SK-N-SH treated with all-trans-retinoic acid at 6 μM for 48 hours (cell line): ENCODE measurements around the gene ZMIZ1.

Experiments used
- ATAC-seq: fragments of 200-7000 bp; cut with Tn5 transposase; 3 replicates; pipeline ENCODE4 v1.9.1; 2020; ENCODE audit warnings: mild to moderate bottlenecking, moderate library complexity
- ARNTL ChIP-seq: fragments of 450-650 bp; formaldehyde crosslinking; IDR thresholded peaks from 2 replicates; pipeline ENCODE4 v1.5.0; 2020; ENCODE audit warnings: low read depth, mild to moderate bottlenecking, moderate library complexity, borderline replicate concordance
- CSDC2 ChIP-seq: fragments of 250-450 bp; sonication (Bioruptor Pico); IDR thresholded peaks from 2 replicates; pipeline ENCODE4 v1.5.0; 2020; ENCODE audit warnings: mild to moderate bottlenecking, moderate library complexity
- ESRRG ChIP-seq: fragments of 250-450 bp; sonication (Bioruptor Pico); IDR thresholded peaks from 2 replicates; pipeline ENCODE4 v1.6.1; 2021; ENCODE audit warnings: mild to moderate bottlenecking
- GLIS3 ChIP-seq: fragments of 250-450 bp; sonication (Bioruptor Pico); IDR thresholded peaks from 2 replicates; pipeline ENCODE4 v1.5.0; 2020; ENCODE audit warnings: mild to moderate bottlenecking, moderate library complexity
- ISL1 ChIP-seq: fragments of 250-450 bp; sonication (Bioruptor Pico); IDR thresholded peaks from 2 replicates; pipeline ENCODE4 v2.1.2; 2022; ENCODE audit warnings: mild to moderate bottlenecking, moderate library complexity
- OSR1 ChIP-seq: fragments of 250-450 bp; sonication (Bioruptor Pico); IDR thresholded peaks from 2 replicates; pipeline ENCODE4 v1.8.0; 2022; ENCODE audit warnings: moderate library complexity, mild to moderate bottlenecking, inconsistent platforms
- PPARA ChIP-seq: fragments of 250-450 bp; sonication (Bioruptor Pico); IDR thresholded peaks from 2 replicates; pipeline ENCODE4 v1.5.0; 2020; ENCODE audit warnings: mild to moderate bottlenecking, borderline replicate concordance
- RARB ChIP-seq: fragments of 250-450 bp; sonication (Bioruptor Pico); IDR thresholded peaks from 2 replicates; pipeline ENCODE4 v1.8.0; 2021; ENCODE audit warnings: mild to moderate bottlenecking, moderate library complexity
- SNAI2 ChIP-seq: fragments of 250-450 bp; sonication (Bioruptor Pico); IDR thresholded peaks from 2 replicates; pipeline ENCODE4 v1.5.0; 2020; ENCODE audit warnings: mild to moderate bottlenecking, moderate library complexity
- TCF4 ChIP-seq: fragments of 250-450 bp; sonication (Bioruptor Pico); IDR thresholded peaks from 2 replicates; pipeline ENCODE4 v1.8.0; 2021; ENCODE audit warnings: mild to moderate bottlenecking, moderate library complexity, borderline replicate concordance
- TOX ChIP-seq: fragments of 250-450 bp; sonication (Bioruptor Pico); IDR thresholded peaks from 2 replicates; pipeline ENCODE4 v1.8.0; 2021; ENCODE audit warnings: mild to moderate bottlenecking, moderate library complexity, borderline replicate concordance
- ZC3H10 ChIP-seq: fragments of 250-450 bp; sonication (Bioruptor Pico); IDR thresholded peaks from 2 replicates; pipeline ENCODE4 v1.5.1; 2021; ENCODE audit warnings: mild to moderate bottlenecking, moderate library complexity
- ZFP3 ChIP-seq: fragments of 250-450 bp; sonication (Bioruptor Pico); IDR thresholded peaks from 2 replicates; pipeline ENCODE4 v1.5.0; 2020; ENCODE audit warnings: mild to moderate bottlenecking, moderate library complexity
- ZNF565 ChIP-seq: fragments of 450-650 bp; formaldehyde crosslinking; conservative IDR thresholded peaks from 2 replicates; pipeline ENCODE4 v1.5.0; 2020; ENCODE audit warnings: low read depth, mild to moderate bottlenecking, moderate library complexity
- ZNF70 ChIP-seq: fragments of 450-650 bp; formaldehyde crosslinking; IDR thresholded peaks from 2 replicates; pipeline ENCODE4 v1.5.0; 2020; ENCODE audit warnings: mild to moderate bottlenecking, moderate library complexity
- ZNF8 ChIP-seq: fragments of 450-650 bp; formaldehyde crosslinking; IDR thresholded peaks from 2 replicates; pipeline ENCODE4 v1.5.0; 2020; ENCODE audit warnings: mild to moderate bottlenecking, moderate library complexity
- TF ChIP-seq, protein P1 (sequence below): fragments of 250-450 bp; sonication (Bioruptor Pico); IDR thresholded peaks from 2 replicates; pipeline ENCODE4 v1.5.1; 2021; ENCODE audit warnings: mild to moderate bottlenecking, moderate library complexity
- TF ChIP-seq, protein P2 (sequence below): fragments of 250-450 bp; sonication (Bioruptor Pico); IDR thresholded peaks from 2 replicates; pipeline ENCODE4 v1.8.0; 2020; ENCODE audit warnings: mild to moderate bottlenecking, moderate library complexity, borderline replicate concordance
- TF ChIP-seq, protein P3 (sequence below): fragments of 250-450 bp; sonication (Bioruptor Pico); IDR thresholded peaks from 2 replicates; pipeline ENCODE4 v1.5.1; 2020; ENCODE audit warnings: low read depth, mild to moderate bottlenecking, moderate library complexity
- TF ChIP-seq, protein P4 (sequence below): fragments of 250-450 bp; sonication (Bioruptor Pico); IDR thresholded peaks from 2 replicates; pipeline ENCODE4 v1.5.0; 2020; ENCODE audit warnings: mild to moderate bottlenecking, moderate library complexity

Gene ZMIZ1

DNA sequence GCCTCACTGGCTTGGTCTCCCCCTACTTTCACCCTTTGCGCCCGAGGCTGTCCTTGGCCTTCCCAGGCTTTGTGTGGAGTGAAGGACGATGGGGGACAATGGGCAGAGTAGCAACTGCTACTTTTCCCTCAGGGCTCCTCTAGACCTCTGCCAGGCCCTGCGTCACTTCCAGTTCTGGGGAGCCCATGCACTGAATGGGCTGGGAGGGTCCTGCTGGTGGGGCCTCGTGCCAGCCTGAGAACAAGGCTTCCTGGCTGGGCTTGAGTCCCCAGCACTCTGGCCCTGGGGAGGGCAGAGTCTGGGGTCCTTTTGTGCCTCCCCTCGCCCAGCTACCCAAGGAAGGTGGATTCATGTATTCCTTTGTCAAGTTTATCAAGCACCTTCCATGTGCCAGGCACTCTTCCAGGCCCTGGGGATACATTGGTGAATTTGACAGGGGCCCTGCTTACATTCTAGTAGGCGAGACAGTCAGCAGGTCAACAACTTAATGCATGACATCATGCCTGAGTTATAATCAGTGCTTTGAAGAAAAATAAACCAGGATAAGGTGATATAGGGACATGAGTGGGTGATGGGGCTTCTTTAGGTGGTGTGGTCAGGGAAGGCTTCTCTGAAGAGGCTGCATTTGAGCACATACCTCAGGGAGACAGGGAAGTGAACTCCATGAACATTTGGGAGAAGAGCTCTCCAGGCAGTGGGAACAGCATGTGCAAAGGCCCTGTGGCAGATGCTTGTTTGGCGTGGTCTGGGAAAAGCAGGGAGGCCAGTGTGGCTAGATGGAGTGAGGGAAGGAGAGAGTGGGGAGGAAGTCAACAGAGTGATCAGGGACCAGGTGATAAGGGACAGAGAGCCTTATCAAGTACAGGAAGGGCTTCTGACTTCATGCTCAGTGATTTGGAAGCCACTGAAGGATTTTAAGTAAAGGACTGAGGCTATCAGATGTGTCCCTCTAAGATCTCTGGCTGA lies 14.1 kb downstream of the ZMIZ1 start:
- TF ChIP-seq RARB (no peak), ZNF70 (CRISPR knock-in tag) (no peak), TOX (CRISPR knock-in tag) (no peak), ZNF565 (CRISPR knock-in tag) (no peak), PPARA (CRISPR knock-in tag) (no peak), OSR1 (CRISPR knock-in tag) (no peak), TCF4 (no peak), ZNF8 (CRISPR knock-in tag) (no peak), GLIS3 (CRISPR knock-in tag) (no peak)
- TF ChIP-seq, protein P1, sequence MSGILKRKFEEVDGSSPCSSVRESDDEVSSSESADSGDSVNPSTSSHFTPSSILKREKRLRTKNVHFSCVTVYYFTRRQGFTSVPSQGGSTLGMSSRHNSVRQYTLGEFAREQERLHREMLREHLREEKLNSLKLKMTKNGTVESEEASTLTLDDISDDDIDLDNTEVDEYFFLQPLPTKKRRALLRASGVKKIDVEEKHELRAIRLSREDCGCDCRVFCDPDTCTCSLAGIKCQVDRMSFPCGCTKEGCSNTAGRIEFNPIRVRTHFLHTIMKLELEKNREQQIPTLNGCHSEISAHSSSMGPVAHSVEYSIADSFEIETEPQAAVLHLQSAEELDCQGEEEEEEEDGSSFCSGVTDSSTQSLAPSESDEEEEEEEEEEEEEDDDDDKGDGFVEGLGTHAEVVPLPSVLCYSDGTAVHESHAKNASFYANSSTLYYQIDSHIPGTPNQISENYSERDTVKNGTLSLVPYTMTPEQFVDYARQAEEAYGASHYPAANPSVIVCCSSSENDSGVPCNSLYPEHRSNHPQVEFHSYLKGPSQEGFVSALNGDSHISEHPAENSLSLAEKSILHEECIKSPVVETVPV, result no peak
- TF ChIP-seq, protein P2, sequence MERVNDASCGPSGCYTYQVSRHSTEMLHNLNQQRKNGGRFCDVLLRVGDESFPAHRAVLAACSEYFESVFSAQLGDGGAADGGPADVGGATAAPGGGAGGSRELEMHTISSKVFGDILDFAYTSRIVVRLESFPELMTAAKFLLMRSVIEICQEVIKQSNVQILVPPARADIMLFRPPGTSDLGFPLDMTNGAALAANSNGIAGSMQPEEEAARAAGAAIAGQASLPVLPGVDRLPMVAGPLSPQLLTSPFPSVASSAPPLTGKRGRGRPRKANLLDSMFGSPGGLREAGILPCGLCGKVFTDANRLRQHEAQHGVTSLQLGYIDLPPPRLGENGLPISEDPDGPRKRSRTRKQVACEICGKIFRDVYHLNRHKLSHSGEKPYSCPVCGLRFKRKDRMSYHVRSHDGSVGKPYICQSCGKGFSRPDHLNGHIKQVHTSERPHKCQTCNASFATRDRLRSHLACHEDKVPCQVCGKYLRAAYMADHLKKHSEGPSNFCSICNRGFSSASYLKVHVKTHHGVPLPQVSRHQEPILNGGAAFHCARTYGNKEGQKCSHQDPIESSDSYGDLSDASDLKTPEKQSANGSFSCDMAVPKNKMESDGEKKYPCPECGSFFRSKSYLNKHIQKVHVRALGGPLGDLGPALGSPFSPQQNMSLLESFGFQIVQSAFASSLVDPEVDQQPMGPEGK, result no peak
- TF ChIP-seq, protein P3, sequence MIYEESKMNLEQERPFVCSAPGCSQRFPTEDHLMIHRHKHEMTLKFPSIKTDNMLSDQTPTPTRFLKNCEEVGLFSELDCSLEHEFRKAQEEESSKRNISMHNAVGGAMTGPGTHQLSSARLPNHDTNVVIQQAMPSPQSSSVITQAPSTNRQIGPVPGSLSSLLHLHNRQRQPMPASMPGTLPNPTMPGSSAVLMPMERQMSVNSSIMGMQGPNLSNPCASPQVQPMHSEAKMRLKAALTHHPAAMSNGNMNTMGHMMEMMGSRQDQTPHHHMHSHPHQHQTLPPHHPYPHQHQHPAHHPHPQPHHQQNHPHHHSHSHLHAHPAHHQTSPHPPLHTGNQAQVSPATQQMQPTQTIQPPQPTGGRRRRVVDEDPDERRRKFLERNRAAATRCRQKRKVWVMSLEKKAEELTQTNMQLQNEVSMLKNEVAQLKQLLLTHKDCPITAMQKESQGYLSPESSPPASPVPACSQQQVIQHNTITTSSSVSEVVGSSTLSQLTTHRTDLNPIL (CRISPR knock-in tag), result no peak
- TF ChIP-seq, protein P4, sequence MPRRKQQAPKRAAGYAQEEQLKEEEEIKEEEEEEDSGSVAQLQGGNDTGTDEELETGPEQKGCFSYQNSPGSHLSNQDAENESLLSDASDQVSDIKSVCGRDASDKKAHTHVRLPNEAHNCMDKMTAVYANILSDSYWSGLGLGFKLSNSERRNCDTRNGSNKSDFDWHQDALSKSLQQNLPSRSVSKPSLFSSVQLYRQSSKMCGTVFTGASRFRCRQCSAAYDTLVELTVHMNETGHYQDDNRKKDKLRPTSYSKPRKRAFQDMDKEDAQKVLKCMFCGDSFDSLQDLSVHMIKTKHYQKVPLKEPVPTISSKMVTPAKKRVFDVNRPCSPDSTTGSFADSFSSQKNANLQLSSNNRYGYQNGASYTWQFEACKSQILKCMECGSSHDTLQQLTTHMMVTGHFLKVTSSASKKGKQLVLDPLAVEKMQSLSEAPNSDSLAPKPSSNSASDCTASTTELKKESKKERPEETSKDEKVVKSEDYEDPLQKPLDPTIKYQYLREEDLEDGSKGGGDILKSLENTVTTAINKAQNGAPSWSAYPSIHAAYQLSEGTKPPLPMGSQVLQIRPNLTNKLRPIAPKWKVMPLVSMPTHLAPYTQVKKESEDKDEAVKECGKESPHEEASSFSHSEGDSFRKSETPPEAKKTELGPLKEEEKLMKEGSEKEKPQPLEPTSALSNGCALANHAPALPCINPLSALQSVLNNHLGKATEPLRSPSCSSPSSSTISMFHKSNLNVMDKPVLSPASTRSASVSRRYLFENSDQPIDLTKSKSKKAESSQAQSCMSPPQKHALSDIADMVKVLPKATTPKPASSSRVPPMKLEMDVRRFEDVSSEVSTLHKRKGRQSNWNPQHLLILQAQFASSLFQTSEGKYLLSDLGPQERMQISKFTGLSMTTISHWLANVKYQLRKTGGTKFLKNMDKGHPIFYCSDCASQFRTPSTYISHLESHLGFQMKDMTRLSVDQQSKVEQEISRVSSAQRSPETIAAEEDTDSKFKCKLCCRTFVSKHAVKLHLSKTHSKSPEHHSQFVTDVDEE (CRISPR knock-in tag), result no peak
- TF ChIP-seq, all 23 proteins: peak for 0
- no peak for ATAC-seq

DNA sequence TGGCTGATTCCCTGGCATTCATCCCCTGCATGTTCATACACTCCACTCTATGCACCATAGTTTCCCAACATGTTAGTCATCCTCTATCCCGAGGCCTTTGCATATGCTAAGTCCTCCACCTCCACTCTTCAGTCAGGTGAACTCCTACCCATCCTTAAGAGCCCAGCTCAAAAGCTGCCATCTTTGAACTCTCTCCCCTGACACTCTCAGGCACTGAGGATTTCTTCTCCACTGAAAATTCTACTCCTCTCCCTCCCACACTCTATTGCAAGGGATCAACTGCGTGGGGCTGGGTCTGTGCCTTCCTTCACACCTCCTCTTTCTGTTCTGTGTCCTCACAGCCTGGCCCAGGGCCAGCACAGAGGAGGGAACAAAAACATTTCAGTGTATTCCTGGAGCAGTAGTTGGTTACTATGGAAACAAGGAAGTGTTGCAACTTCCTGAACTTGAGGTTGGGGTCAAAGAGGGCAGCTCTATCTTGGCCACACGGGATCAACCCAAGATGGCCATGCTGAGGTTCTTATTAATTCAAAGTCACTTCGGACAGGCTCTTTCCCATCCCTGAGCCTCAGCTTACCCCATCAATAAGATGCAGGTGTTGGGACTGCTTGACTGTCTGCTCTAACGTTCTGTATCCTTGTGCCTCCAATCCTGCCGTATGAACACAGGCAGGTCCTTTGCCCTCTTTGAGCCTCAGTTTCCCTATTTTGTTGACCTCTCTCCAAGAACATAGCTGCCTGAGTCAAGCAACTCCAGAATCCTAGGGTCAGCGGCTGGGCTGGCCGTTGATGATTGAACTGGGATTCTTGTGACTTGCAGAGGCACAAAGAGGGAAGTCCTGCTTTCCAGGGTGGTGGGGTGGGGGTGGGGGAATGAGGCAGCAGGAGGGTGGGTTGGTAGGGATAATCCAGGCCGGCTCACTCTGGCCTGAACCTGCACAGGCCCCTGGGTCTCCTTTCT lies 15.5 kb downstream of the ZMIZ1 start:
- ATAC-seq, result 0 out of 3 replicates have a peak, but pooled peaks have one; percentile 6
- no peak for TF ChIP-seq RARB
- TF ChIP-seq CSDC2, result peak; percentile 79; the same call in 1 of the 2 replicates
- peak; percentile 71; the same call in 1 of the 2 replicates for TF ChIP-seq SNAI2 (CRISPR knock-in tag)
- TF ChIP-seq ISL1, result 0 out of 2 replicates have a peak, but pooled peaks have one; percentile 14
- peak; percentile 100 for TF ChIP-seq ZFP3 (CRISPR knock-in tag)
- no peak for TF ChIP-seq TOX (CRISPR knock-in tag)

DNA sequence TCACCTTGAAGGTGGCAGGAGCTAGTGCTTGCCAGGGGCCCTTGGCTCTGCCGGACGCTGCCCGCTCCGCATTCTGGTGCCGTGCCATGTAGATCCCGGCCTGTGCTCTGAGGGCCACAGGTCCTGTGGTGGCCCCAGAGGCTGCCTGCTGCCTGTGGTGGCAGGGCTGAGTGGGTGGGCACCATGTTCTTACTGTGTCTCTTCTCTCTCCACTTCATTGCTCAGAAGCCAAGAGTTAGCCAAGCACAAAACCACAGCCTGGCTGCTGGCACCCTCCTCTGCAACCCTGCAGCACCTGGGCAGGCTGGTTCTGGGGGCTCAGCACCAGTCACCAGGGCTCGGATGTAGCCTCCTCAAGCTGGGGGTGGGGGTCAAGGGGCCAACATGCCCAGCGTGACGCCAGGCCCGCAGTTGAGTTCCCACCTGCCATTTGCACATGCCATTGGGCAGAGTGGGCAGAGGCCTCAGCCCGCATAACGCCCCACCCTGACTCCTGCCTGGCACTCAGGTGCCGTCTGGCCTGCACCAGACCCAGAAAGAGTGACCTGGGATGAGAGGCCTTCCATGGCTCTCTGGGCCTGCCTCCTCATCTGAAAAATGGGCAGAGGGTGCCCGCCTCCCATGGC lies 16.3 kb downstream of the ZMIZ1 start:
- TF ChIP-seq ZC3H10 (CRISPR knock-in tag) (no peak), TCF4 (no peak), ARNTL (CRISPR knock-in tag) (no peak), ESRRG (CRISPR knock-in tag) (no peak), ZFP3 (CRISPR knock-in tag) (no peak)
- no peak for ATAC-seq
